ENCODE measurements around the gene LTA4H.

DNA sequence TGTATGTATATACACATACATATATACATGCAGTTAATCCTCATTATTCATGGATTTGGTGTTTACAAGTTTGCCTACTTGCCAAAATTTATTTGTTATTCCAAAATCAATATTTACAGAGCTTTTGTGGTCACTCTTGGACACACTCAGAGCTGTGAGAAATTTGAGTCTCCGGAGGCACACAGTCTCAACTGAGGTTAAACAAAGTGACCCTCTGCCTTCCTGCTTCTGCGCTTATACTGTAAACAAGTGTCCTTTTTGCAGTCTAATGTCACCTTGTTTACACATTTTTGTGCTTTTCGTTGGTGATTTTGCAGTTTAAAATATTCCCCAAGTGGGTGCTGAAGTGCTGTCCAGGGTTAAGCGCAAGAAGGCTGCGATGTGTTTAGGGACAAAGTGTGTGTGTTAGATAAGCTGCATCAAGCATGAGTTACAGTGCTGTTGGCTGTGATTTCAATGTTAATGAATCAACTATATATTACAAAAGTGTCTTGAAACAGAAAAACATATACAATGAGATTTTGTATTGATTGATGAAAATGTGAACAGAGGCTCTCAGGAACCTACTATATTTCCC is 13.1 kb upstream of the LTA4H start:
- TF ChIP-seq, protein P1, sequence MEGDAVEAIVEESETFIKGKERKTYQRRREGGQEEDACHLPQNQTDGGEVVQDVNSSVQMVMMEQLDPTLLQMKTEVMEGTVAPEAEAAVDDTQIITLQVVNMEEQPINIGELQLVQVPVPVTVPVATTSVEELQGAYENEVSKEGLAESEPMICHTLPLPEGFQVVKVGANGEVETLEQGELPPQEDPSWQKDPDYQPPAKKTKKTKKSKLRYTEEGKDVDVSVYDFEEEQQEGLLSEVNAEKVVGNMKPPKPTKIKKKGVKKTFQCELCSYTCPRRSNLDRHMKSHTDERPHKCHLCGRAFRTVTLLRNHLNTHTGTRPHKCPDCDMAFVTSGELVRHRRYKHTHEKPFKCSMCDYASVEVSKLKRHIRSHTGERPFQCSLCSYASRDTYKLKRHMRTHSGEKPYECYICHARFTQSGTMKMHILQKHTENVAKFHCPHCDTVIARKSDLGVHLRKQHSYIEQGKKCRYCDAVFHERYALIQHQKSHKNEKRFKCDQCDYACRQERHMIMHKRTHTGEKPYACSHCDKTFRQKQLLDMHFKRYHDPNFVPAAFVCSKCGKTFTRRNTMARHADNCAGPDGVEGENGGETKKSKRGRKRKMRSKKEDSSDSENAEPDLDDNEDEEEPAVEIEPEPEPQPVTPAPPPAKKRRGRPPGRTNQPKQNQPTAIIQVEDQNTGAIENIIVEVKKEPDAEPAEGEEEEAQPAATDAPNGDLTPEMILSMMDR (IDR thresholded peaks at IDR 0.05) = no peak
- TF ChIP-seq EP300 (IDR thresholded peaks at IDR 0.05) = no peak
- no peak for TF ChIP-seq POLR2A (IDR thresholded peaks at IDR 0.05)

All from tibial nerve (tissue), 4 donors.